Neural cell (in vitro differentiated cells): ENCODE data around the gene WDR35. TPM values are rescaled to one million over a fixed set of nuclear protein-coding genes. Genes with fewer than 3 reads are reported as not detected.

Experiments
- H2AFZ ChIP-seq: fragments of 200-600, 300-800 bp; sonication (generic), shearing (Covaris generic); 2 replicates; pipeline ENCODE4 v1.6.0; 2014; ENCODE audit warnings: low read depth, mild to moderate bottlenecking, antibody characterized with exemption, low read length, moderate library complexity
- H3F3A ChIP-seq: fragments of 200-600 bp; shearing (Covaris generic); 2 replicates; pipeline ENCODE4 v1.6.1; 2016; ENCODE audit warnings: mild to moderate bottlenecking, moderate library complexity, mixed read lengths, antibody characterized with exemption, low read length; ENCODE audit not compliant: insufficient read depth, poor library complexity, severe bottlenecking
- H3K27ac ChIP-seq: fragments of 200-600, 300-800 bp; sonication (generic), shearing (Covaris generic); 2 replicates; pipeline ENCODE4 v1.5.1; 2014; ENCODE audit warnings: mild to moderate bottlenecking, low read length, moderate library complexity
- H3K27me3 ChIP-seq: fragments of 300-800, 200-600 bp; sonication (generic), shearing (Covaris generic); 2 replicates; pipeline ENCODE4 v1.6.0; 2014; ENCODE audit warnings: mild to moderate bottlenecking, low read depth, low read length, moderate library complexity; ENCODE audit not compliant: insufficient read depth
- H3K36me3 ChIP-seq: fragments of 300-800, 200-600 bp; sonication (generic), shearing (Covaris generic); 2 replicates; pipeline ENCODE4 v1.5.1; 2014; ENCODE audit warnings: mild to moderate bottlenecking, antibody characterized with exemption, low read length, moderate library complexity; ENCODE audit not compliant: insufficient read depth
- H3K4me2 ChIP-seq: fragments of 300-800, 200-600 bp; sonication (generic), shearing (Covaris generic); 2 replicates; pipeline ENCODE4 v1.6.0; 2014; ENCODE audit warnings: mild to moderate bottlenecking, low read length
- H3K4me3 ChIP-seq: fragments of 300-800, 200-600 bp; sonication (generic), shearing (Covaris generic); 2 replicates; pipeline ENCODE4 v1.5.1; 2014; ENCODE audit warnings: mild to moderate bottlenecking, low read length, moderate library complexity
- H3K79me2 ChIP-seq: fragments of 200-600 bp; shearing (Covaris generic); replicated peaks from 2 replicates; pipeline ENCODE4 v1.6.0; 2014; ENCODE audit warnings: mild to moderate bottlenecking, low read length, moderate library complexity; ENCODE audit not compliant: insufficient read depth
- H3K9ac ChIP-seq: fragments of 300-800, 200-600 bp; sonication (generic), shearing (Covaris generic); 2 replicates; pipeline ENCODE4 v1.6.1; 2016; ENCODE audit warnings: mild to moderate bottlenecking, low read length, mixed read lengths
- H3K9me2 ChIP-seq: fragments of 200-600 bp; shearing (Covaris generic); 2 replicates; pipeline ENCODE4 v1.6.1; 2016; ENCODE audit warnings: mild to moderate bottlenecking, low read length, mixed read lengths; ENCODE audit not compliant: insufficient read depth
- H3K9me3 ChIP-seq: fragments of 200-600, 300-800 bp; sonication (generic), shearing (Covaris generic); 2 replicates; pipeline ENCODE4 v1.6.1; 2016; ENCODE audit warnings: mild to moderate bottlenecking, mixed run types, low read length, moderate library complexity, mixed read lengths
- H4K20me1 ChIP-seq: fragments of 200-600 bp; shearing (Covaris generic); 2 replicates; pipeline ENCODE4 v1.6.1; 2016; ENCODE audit warnings: mild to moderate bottlenecking, mixed run types; ENCODE audit not compliant: insufficient read depth
- CTCF ChIP-seq: fragments of 450-650 bp; IDR thresholded peaks from 2 replicates; pipeline ENCODE4 v1.5.1; 2014; ENCODE audit warnings: antibody characterized with exemption, mild to moderate bottlenecking, moderate library complexity; ENCODE audit not compliant: poor library complexity, severe bottlenecking
- EP300 ChIP-seq: fragments of 450-650 bp; conservative IDR thresholded peaks from 2 replicates; pipeline ENCODE4 v1.6.1; 2014; ENCODE audit warnings: antibody characterized with exemption, mild to moderate bottlenecking, moderate library complexity; ENCODE audit not compliant: poor library complexity, severe bottlenecking
- EZH2 ChIP-seq: fragments of 200-600, 300-800 bp; shearing (Covaris generic), sonication (generic); IDR thresholded peaks from 2 replicates; pipeline ENCODE4 v1.6.1; 2014; ENCODE audit warnings: antibody characterized with exemption, low read length, borderline replicate concordance, mild to moderate bottlenecking; ENCODE audit not compliant: insufficient read depth, poor library complexity, severe bottlenecking
- MXI1 ChIP-seq: fragments of 450-650 bp; conservative IDR thresholded peaks from 2 replicates; pipeline ENCODE4 v1.6.1; 2014; ENCODE audit warnings: antibody characterized with exemption, mild to moderate bottlenecking; ENCODE audit not compliant: poor library complexity, severe bottlenecking
- POLR2AphosphoS5 ChIP-seq: IDR thresholded peaks from 2 replicates; pipeline ENCODE4 v1.6.1; 2012
- RAD21 ChIP-seq: fragments of 450-650 bp; conservative IDR thresholded peaks from 2 replicates; pipeline ENCODE4 v1.6.1; 2014; ENCODE audit warnings: antibody characterized with exemption, mild to moderate bottlenecking, moderate library complexity
- REST ChIP-seq: IDR thresholded peaks from 2 replicates; pipeline ENCODE4 v1.6.1; 2012; ENCODE audit warnings: borderline replicate concordance
- SMC3 ChIP-seq: fragments of 450-650 bp; conservative IDR thresholded peaks from 2 replicates; pipeline ENCODE4 v1.6.1; 2014; ENCODE audit warnings: antibody characterized with exemption, mild to moderate bottlenecking, moderate library complexity; ENCODE audit not compliant: poor library complexity
- TAF1 ChIP-seq: IDR thresholded peaks from 2 replicates; pipeline ENCODE4 v1.6.1; 2012; ENCODE audit warnings: low read depth
- polyA plus RNA-seq: library from polyadenylated mRNA; depleted of rRNA; stranded (reverse); fragments of >200 nt; gene quantifications from 2 replicates; pipeline ENCODE4 v1.2.3, GENCODE V29; 2014

The WDR35 gene
- polyA plus RNA-seq, 1 donor from 2014 or later = 14.2 TPM

- no peaks in the 10 kb centered on the region for H3K9me2 ChIP-seq
- H3K4me2 ChIP-seq = no peak overlapping the region
- H3F3A ChIP-seq = no peaks in the 10 kb centered on the region
- TF ChIP-seq SMC3 (no peak), CTCF (no peak), REST (no peak), POLR2AphosphoS5 (no peak), TAF1 (no peak), MXI1 (no peak), RAD21 (no peak), EP300 (no peak), EZH2 (no peak)
- no peaks in the 10 kb centered on the region for H3K9me3 ChIP-seq
- H3K4me3 ChIP-seq = no peak overlapping the region
- H3K36me3 ChIP-seq = peaks cover 8% of the 10 kb centered on the region
- no peak overlapping the region for H2AFZ ChIP-seq
- no peak overlapping the region for H3K9ac ChIP-seq
- no peaks in the 10 kb centered on the region for H3K27me3 ChIP-seq
- peaks cover 4% of the 10 kb centered on the region for H4K20me1 ChIP-seq
- no peak overlapping the region for H3K27ac ChIP-seq
- H3K79me2 ChIP-seq = no peaks in the 10 kb centered on the region
These were observed 40.3 kb upstream of the WDR35 start for GRCh38 chr2:20030224-20030623.

GRCh38 chr2:20027705-20028434 lies 38.0 kb upstream of the WDR35 start:
- TF ChIP-seq POLR2AphosphoS5 (no peak), MXI1 (no peak), RAD21 (no peak), TAF1 (no peak), EP300 (no peak), SMC3 (no peak), CTCF (no peak), EZH2 (no peak), REST (no peak)
- Histone ChIP-seq H3K27ac (no peak overlapping the region), H3F3A (no peaks in the 10 kb centered on the region), H3K4me3 (no peak overlapping the region), H3K27me3 (no peaks in the 10 kb centered on the region), H3K9me2 (no peaks in the 10 kb centered on the region), H3K9ac (no peak overlapping the region), H3K9me3 (no peaks in the 10 kb centered on the region), H3K36me3 (peaks cover 11% of the 10 kb centered on the region), H3K4me2 (no peak overlapping the region), H2AFZ (no peak overlapping the region), H4K20me1 (peaks cover under 1% of the 10 kb centered on the region), H3K79me2 (no peaks in the 10 kb centered on the region)
